HEK293T (cell line): Measurements from ENCODE around the gene FAM120C.

Source experiments
- CTCF ChIA-PET: fragments of 350-600 bp; formaldehyde crosslinking; extraction: SDS; loops from one replicate; lab custom pipeline; 2021; ENCODE audit warnings: antibody characterized with exemption, inconsistent platforms; lab: Yijun Ruan, JAX
- POLR2A ChIA-PET: fragments of 350-600 bp; formaldehyde crosslinking; extraction: SDS; loops from one replicate; lab custom pipeline; 2020; ENCODE audit warnings: antibody characterized with exemption, inconsistent platforms; lab: Yijun Ruan, JAX
- DNase-seq: peaks from one replicate; pipeline ENCODE4 v3.0.0; 2012; ENCODE audit warnings: mixed read lengths; ENCODE audit errors: extremely low spot score
- ARNT ChIP-seq: fragments of 450-650 bp; IDR thresholded peaks from 2 replicates; pipeline ENCODE4 v1.6.1; 2017; ENCODE audit warnings: mild to moderate bottlenecking
- BHLHE40 ChIP-seq: fragments of 450-650 bp; IDR thresholded peaks from 2 replicates; pipeline ENCODE4 v1.6.1; 2016; ENCODE audit warnings: mild to moderate bottlenecking, moderate library complexity, borderline replicate concordance
- CTBP1 ChIP-seq: fragments of 450-650 bp; IDR thresholded peaks from 2 replicates; pipeline ENCODE4 v1.6.1; 2016; ENCODE audit warnings: borderline replicate concordance
- ELF4 ChIP-seq: fragments of 450-650 bp; IDR thresholded peaks from 2 replicates; pipeline ENCODE4 v1.6.1; 2017; ENCODE audit warnings: antibody characterized with exemption
- FOXA1 ChIP-seq: fragments of 450-650 bp; IDR thresholded peaks from 2 replicates; pipeline ENCODE4 v1.6.1; 2016; ENCODE audit warnings: mild to moderate bottlenecking
- FOXK2 ChIP-seq: fragments of 450-650 bp; IDR thresholded peaks from 2 replicates; pipeline ENCODE4 v1.6.1; 2016; ENCODE audit warnings: mild to moderate bottlenecking
- FOXM1 ChIP-seq: fragments of 450-650 bp; IDR thresholded peaks from 2 replicates; pipeline ENCODE4 v1.6.1; 2017; ENCODE audit warnings: mild to moderate bottlenecking, borderline replicate concordance
- HDGF ChIP-seq: fragments of 450-650 bp; IDR thresholded peaks from 2 replicates; pipeline ENCODE4 v1.6.1; 2017; ENCODE audit warnings: antibody characterized with exemption, borderline replicate concordance
- L3MBTL2 ChIP-seq: fragments of 450-650 bp; conservative IDR thresholded peaks from 2 replicates; pipeline ENCODE4 v1.6.1; 2016; ENCODE audit warnings: mild to moderate bottlenecking
- LEF1 ChIP-seq: fragments of 450-650 bp; IDR thresholded peaks from 2 replicates; pipeline ENCODE4 v1.6.1; 2017; ENCODE audit warnings: mild to moderate bottlenecking, borderline replicate concordance
- NFRKB ChIP-seq: fragments of 450-650 bp; IDR thresholded peaks from 2 replicates; pipeline ENCODE4 v1.6.1; 2016; ENCODE audit warnings: mild to moderate bottlenecking, moderate library complexity
- PKNOX1 ChIP-seq: fragments of 450-650 bp; IDR thresholded peaks from 2 replicates; pipeline ENCODE4 v1.6.1; 2016
- SP1 ChIP-seq: fragments of 450-650 bp; IDR thresholded peaks from 2 replicates; pipeline ENCODE4 v1.6.1; 2017
- SUZ12 ChIP-seq: fragments of 450-650 bp; IDR thresholded peaks from 2 replicates; pipeline ENCODE4 v1.6.1; 2016; ENCODE audit warnings: mild to moderate bottlenecking
- TARDBP ChIP-seq: fragments of 450-650 bp; IDR thresholded peaks from 2 replicates; pipeline ENCODE4 v1.6.1; 2016
- ZNF384 ChIP-seq: fragments of 450-650 bp; IDR thresholded peaks from 2 replicates; pipeline ENCODE4 v1.6.1; 2016

Gene FAM120C

DNA sequence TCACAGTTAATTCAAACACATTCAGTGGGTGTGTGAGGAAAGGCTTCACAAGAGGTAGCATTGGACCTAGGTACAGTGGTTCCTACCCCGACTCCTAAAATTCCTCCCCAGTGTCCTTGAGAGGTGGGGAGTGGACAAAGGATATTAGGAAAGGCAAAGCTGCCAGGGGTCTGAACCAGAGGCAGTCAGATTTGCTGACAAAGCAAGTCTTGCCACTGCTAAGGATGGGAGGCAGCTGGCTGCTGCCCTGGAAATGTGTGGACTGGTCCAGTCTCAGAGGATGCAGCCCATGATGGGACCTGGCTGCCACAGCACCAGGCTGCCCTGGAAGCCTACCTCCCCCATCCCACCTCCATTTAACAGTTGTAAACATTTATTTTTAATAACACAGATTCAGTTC, 134.6 kb downstream of the FAM120C start:
- CTCF ChIA-PET = no interaction called here
- TF ChIP-seq SUZ12 (no peak), BHLHE40 (no peak), LEF1 (no peak), TARDBP (no peak), CTBP1 (no peak), PKNOX1 (no peak), ELF4 (no peak), ZNF384 (no peak), FOXA1 (no peak), FOXK2 (no peak), NFRKB (no peak), ARNT (no peak), FOXM1 (no peak), SP1 (no peak), L3MBTL2 (no peak), HDGF (no peak)
- no peak for DNase-seq
- POLR2A ChIA-PET = no interaction called here

- POLR2A ChIA-PET = interaction anchor here (0.9 to 1.4 kb wide), 2 partner anchors 21 to 138 kb away, joined by 3 to 6 read pairs; partner anchors contain the start of gene FAM120C
- no peak for DNase-seq
- CTCF ChIA-PET = no interaction called here
- TF ChIP-seq FOXM1 (no peak), PKNOX1 (no peak), BHLHE40 (no peak), SP1 (no peak), ZNF384 (no peak), NFRKB (no peak), SUZ12 (no peak), TARDBP (no peak), CTBP1 (no peak)
These were observed 137.4 kb downstream of the FAM120C start for GRCh38 chrX:54045563-54046228.

DNA sequence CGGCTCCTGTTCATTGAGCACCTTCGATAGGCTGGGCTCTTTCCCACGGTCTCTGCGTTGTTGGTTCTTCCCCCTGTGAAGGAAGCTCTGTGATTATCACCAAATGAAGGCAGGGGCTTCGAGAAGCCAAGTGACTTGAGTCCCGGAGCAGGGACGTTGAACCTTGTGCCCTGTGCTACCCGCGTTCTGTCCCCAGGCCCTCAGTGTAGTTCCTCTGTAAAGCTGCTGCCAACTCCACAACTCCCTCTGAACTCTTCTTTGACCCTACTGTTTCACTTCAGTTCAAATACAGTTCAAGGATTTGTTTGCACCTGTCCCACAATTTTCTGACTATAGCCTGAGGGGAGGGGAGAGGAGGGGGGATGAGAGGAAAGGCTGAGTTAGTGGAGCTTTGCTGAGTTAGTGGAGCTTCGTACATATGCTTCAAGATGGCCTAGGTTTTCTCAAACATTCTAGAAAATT, 138.1 kb downstream of the FAM120C start:
- DNase-seq = no peak
- CTCF ChIA-PET = interaction anchor here (0.6 to 0.7 kb wide), 2 partner anchors 9 to 1251 kb away, joined by 3 to 5 read pairs; no protein-coding TSS in a partner anchor
- POLR2A ChIA-PET = interaction anchor here (0.7 to 1.9 kb wide), 5 partner anchors 21 to 395 kb away, joined by 3 to 6 read pairs (median 5); partner anchors contain the start of genes FAM120C and TSR2
- TF ChIP-seq BHLHE40 = no peak
- TF ChIP-seq L3MBTL2 = 0 out of 2 replicates have a peak, but pooled peaks have one; percentile 30
- TF ChIP-seq HDGF = no peak
- TF ChIP-seq PKNOX1 = no peak

DNA sequence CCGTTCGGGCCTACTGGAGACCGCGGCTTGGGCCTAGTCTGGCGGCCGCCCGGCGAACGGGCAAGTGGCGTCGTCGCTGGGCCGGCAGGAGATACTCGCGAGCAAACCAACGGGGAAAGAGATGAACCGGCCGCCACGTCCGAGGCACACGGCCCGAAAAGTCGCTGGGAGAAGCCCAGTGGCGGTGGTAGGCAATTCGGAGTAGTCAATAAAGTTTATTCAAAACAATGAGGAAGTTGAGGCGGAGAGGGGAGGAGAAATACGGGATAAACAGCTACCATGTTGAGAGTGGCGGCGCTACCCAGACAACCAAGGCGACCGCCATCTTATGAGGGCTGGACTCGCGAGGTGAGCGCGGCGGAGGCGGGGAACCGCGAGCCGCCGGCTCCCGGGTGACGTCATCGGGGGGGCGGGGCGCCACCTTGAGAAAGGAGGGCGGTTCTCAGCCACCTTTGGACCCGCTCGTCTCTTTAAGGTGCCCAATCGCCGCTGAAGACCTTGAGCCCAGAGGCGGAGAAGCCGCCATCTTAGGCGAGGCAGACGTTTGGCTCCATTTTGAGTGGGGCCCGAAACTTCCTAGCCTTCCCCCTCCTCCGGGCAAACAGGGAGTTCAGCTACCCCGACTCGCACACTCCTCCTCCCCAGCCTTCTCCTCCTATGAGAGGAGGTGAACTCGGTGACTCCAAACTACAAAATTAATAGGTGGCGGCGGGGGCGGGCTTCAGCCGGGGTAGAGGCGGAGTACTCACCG, 138.8 kb downstream of the FAM120C start, which contains the start of gene PHF8:
PHF8 (minus strand) TSS at position 348 of the 751 bp plus-strand sequence. CDS start 1,745 bp downstream, outside the sequence.
- peak; percentile 88 for DNase-seq
- TF ChIP-seq ELF4 (peak; percentile 84), CTBP1 (no peak), FOXA1 (no peak), L3MBTL2 (peak; percentile 67), NFRKB (peak; percentile 54), PKNOX1 (peak; percentile 60), BHLHE40 (no peak), FOXK2 (peak; percentile 66; the same call in 1 of the 2 replicates), ZNF384 (0 out of 2 replicates have a peak, but pooled peaks have one; percentile 19)
- ChIA-PET CTCF (interaction anchor here (0.6 to 0.7 kb wide), 2 partner anchors 10 to 1250 kb away, joined by 3 to 5 read pairs; no protein-coding TSS in a partner anchor), POLR2A (interaction anchor here (0.7 to 1.9 kb wide), 5 partner anchors 22 to 396 kb away, joined by 3 to 6 read pairs (median 5); partner anchors contain the start of genes FAM120C and TSR2)

- peak; percentile 13 for DNase-seq
- no peak for TF ChIP-seq L3MBTL2
- TF ChIP-seq SUZ12 = no peak
- TF ChIP-seq FOXK2 = no peak
- CTCF ChIA-PET = interaction anchor here (0.6 kb wide), 1 partner anchor 852 kb away, joined by 3 read pairs; no protein-coding TSS in a partner anchor
- POLR2A ChIA-PET = interaction anchor here (1.5 to 1.9 kb wide), 4 partner anchors 140 to 486 kb away, joined by 5 to 6 read pairs (median 5); partner anchors contain the start of genes FAM120C, GNL3L and TSR2
These were observed 139.4 kb downstream of the FAM120C start for GRCh38 chrX:54043541-54044125.
